D721Med (cell line): ENCODE data around the gene KLB.

ENCODE experiments used
- DNase-seq: peaks from one replicate; pipeline ENCODE4 v3.0.0; 2011; ENCODE audit warnings: low spot score; ENCODE audit not compliant: insufficient read length
- FAIRE-seq: peaks from 2 replicates; lab custom pipeline; 2011; peaks lifted over from hg19 to GRCh38; lab: Jason Lieb, UNC
- CTCF ChIP-seq: IDR thresholded peaks from 2 replicates; pipeline ENCODE4 v1.5.1; 2012; ENCODE audit warnings: mild to moderate bottlenecking, control low read depth; ENCODE audit not compliant: insufficient read depth; ENCODE audit errors: missing control alignments

KLB gene

GRCh38 chr4:39498727-39499020 is 91.9 kb downstream of the KLB start:
- no peak for TF ChIP-seq CTCF
- FAIRE-seq = no peak
- no peak for DNase-seq
